NCI-H1092 treated with DMSO at 0.1 percent for 48 hours (cell line): ENCODE data around the gene DHFR2.
"Not testable (repeated sequence)": the region's sequence is repeated elsewhere in the genome, so short reads cannot be mapped to it uniquely, and the experiment has no call there.

Source experiments
- DNase-seq: peaks from one replicate; lab custom pipeline; 2025; lab: John Stamatoyannopoulos, UW

DHFR2 gene

GRCh38 chr3:94065819-94066480 is 3.2 kb upstream of the DHFR2 start:
- DNase-seq = no peak

GRCh38 chr3:94065122-94065521 is 2.4 kb upstream of the DHFR2 start:
- no peak for DNase-seq

DNA sequence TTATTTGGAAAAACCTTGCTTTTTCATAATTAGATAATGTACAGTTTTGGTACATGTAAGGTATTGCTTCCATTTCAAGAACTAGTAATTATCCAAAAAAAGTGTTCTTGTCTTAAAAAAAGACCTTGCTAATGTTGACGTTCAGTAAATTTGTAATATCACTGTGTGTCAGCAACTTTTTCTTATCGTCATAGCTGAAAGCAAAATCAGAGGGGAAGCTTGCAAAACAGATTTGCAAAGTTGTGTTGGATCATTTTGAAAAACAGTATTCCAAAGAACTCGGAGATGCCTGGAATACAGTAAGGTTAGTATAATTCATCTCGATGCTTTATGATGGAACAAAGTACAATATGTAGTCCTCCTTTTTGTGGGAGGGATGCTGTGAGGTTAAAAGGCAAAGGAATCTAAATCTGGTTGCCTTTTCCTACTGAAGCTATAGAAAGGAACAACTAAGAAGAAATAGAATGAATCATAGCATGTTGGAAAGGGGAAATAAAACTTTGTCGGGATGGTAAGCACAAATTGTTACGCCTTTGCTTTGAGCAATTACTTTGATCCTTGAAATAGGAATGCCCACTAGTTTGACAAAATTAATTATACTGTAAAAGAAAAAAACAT is 1.6 kb upstream of the DHFR2 start:
- DNase-seq = no peak

DNA sequence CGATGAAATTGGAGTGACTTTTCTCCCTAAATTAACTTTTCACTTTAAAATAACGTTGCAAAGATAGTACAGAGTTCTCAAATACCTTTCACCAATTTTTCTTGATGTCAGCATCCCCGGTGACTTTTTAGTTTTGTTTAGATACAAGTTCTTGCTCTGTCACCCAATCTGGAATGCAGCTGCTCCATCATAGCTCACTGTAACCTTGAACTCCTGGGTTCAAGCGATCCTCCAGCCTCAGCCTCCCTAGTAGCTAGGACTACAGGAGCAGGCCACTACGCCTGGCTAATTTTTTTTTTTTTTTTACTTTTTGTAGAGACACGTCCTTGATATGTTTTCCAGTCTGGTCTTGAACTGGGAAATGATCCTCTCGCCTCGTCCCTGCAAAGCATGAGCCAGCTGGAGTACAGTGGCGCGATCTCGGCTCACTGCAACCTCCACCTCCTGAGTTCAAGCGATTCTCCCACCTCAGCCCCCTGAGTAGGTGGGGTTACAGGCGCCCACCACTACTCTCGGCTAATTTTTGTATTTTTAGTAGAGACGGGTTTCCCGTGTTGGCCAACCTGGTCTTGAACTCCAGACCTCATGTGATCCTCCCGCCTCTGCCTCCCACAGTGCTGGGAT is 892 bp upstream of the DHFR2 start:
- DNase-seq = peak; percentile 34

- no peak for DNase-seq
Measured at GRCh38 chr3:94061297-94061696, 1.4 kb downstream of the DHFR2 start.

GRCh38 chr3:94050546-94050945 is 12.2 kb downstream of the DHFR2 start:
- no peak for DNase-seq

DNA sequence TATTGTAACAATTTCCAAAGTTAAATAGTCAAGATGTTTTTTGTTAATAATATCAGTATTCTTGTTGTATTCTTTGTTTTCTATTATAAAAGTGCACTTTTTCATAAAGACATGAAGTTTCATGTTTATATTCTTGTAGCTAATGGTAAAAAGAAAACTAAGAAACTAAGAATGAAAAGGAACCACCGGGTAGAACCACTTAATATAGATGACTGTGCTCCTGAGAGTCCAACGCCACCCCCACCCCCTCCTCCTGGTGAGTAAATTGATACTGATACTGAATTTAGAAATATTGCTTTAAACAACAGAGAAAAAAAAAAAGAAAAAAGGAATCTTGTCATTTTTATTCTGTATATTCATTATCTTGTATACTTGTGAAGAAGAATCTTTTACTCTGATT is 13.4 kb downstream of the DHFR2 start:
- DNase-seq = no peak

DNA sequence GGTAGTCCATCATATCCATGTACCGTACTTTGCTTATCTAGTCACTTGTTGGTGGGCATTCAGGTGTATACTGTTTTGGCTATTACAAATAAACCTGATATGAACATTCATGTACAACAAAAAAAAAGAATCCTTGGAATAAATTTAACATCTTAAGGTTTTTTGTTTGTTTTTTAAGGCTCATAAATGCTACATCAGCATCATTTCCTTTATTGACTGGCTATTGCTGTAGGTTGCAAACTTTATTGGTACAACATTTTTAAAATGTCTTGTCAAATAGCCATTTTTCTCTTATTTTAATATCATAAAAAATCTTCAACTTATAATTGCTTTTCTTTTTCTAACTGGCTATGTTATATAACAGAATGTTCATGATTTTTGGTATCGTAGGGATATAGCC is 16.2 kb downstream of the DHFR2 start:
- no peak for DNase-seq

GRCh38 chr3:94044100-94044936 is 18.4 kb downstream of the DHFR2 start:
- DNase-seq = not testable (repeated sequence)

GRCh38 chr3:94043285-94043684 is 19.4 kb downstream of the DHFR2 start:
- DNase-seq = no peak

GRCh38 chr3:94036909-94037507 is 25.7 kb downstream of the DHFR2 start:
- no peak for DNase-seq

GRCh38 chr3:94028093-94028837 is 34.5 kb downstream of the DHFR2 start, which contains the start of gene STX19:
TSS of gene STX19 (minus strand) at chr3:94028597. CDS start at chr3:94015269, 13,328 bp downstream.
- peak; percentile 61 for DNase-seq

- no peak for DNase-seq
Measured at GRCh38 chr3:94026623-94027022, 36.1 kb downstream of the DHFR2 start.

DNA sequence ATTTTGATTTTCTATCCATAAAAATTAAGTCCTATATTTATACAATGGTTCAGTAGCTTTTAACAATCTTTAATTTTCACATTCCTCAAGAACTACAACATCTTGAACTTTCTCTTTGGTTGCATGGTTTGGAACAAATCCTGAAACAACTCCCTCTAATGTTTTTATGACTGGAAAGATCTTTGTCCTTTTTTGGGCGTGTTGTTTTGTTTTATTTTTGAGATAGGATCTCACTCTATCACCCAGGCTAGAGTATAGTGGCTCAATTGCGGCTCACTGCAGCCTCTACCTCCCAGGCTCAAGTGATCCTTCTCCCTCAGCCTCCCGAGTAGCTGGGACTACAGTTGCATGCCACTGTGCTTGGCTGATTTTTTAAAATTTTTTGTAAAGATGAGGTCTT is 38.3 kb downstream of the DHFR2 start:
- DNase-seq = no peak

- no peak for DNase-seq
Measured at GRCh38 chr3:94020293-94020692, 42.4 kb downstream of the DHFR2 start.

DNA sequence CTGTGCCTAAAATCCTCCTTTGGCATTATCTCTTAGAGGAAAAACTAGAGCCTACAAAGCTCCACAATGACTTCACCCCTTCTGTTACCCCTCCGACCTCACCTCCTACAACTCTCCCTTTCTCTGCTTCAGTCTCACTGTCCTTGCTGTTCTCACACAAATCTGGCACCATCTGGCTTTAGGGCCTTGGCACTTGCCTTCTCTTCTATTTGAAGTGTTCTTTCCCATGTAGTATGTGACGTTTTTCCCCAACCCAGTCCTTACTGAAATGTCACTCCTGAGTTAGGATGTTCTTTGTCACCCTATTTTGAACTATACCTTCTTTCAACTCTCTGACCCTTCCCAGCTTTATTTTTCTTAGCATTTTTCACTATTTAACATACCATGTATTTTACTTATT is 43.1 kb downstream of the DHFR2 start:
- no peak for DNase-seq

DNA sequence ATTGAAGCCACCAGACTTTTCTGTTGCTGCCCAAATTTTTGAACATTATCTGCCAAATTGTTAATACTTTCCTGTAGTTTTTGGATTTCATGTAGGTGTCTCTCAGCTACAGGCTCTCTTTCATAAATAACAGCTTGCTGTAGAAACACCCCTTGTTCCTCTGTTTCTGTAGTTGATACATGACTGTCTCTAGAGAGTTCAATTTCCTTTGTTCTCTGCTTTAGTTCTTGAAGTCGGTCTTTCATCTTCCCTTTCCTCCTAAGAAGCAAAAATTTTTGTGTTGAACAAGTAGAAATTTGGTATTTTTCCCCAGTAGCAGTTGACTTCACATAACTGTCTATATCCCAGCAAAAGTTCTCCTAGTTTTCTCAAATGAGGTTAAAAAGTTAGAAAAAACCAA is 47.7 kb downstream of the DHFR2 start:
- no peak for DNase-seq

DNA sequence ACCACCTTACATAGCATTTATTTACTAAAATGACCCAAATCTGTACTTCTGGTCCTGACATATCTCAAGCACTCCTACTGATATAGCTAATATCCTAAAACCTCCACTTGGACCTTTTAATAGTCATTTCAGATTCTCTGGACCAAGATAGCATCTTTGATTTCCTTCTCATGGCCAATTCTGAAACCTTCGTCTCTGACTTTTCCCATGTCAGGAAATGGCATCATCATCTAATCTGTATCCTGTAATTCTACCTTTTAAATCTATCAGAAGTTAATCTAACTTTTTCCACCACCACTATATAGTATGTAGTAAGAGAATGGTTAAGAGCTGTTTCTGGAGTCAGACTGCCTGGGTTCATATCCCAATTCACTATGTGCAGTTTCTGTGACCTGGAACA is 50.5 kb downstream of the DHFR2 start:
- no peak for DNase-seq

DNA sequence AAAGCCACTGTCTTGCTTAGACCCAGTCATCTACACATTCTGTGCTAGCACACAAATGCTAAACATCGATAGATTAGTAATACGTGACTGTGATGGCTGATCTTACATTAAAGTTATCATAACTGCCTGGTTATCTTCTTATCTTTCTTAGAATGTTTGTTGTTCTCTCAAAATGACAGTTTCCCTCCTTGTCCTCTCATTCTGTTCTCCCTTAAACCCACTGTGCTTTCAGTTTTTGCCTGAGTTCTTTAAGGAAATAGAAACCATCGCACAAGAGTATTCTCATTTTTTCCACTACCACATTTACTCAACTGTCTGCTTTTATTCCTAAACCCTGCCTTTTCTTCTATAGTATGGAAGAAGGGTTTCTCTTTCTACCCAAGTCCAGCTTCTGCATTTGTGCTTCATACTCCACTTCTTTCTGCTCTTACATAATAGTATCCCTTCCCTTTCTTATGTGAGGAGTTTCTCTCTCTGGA is 51.4 kb downstream of the DHFR2 start:
- DNase-seq = no peak

DNA sequence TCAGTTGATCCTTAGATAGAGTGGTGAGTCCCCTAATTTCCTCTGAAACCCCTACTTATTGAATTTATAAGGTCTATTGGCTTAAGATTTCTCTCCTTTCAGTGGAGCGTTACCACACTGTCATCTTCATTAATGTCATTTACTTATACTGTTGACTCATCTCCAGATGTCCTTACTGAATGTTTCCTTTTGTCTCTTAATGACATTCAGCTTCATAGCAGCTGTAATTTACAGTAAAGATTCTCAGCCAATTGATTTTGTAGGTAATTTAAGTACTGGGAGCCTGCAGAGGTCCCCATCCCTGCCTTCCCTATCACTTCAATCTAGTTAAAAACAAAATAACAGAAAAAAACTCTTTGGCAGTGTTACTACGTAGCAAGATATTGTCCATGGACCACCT is 53.1 kb downstream of the DHFR2 start:
- DNase-seq = no peak

GRCh38 chr3:94008253-94008652 is 54.5 kb downstream of the DHFR2 start:
- DNase-seq = no peak
